GM19372 (cell line): ENCODE measurements around the gene TRH.
"Not testable (repeated sequence)": the region's sequence is repeated elsewhere in the genome, so short reads cannot be mapped to it uniquely, and the experiment has no call there.

Experiments used
- ATAC-seq: cut with Tn5 transposase; IDR thresholded peaks from one replicate; pipeline ENCODE4 v1.9.1; 2021; ENCODE audit warnings: mild to moderate bottlenecking, low read depth, moderate library complexity; ENCODE audit not compliant: unreplicated experiment

Gene TRH

GRCh38 chr3:129962600-129962999, 11.9 kb upstream of the TRH start:
- ATAC-seq: no peak

GRCh38 chr3:129965937-129966336, 8.6 kb upstream of the TRH start:
- ATAC-seq: no peak

GRCh38 chr3:129966876-129967275, 7.6 kb upstream of the TRH start:
- ATAC-seq: no peak

GRCh38 chr3:129967761-129968160, 6.8 kb upstream of the TRH start:
- ATAC-seq: no peak

- ATAC-seq: no peak
These were observed 3.0 kb upstream of the TRH start for GRCh38 chr3:129971351-129972052.

GRCh38 chr3:129972301-129972700, 2.2 kb upstream of the TRH start:
- ATAC-seq: no peak

- ATAC-seq: no peak
These were observed 512 bp upstream of the TRH start for GRCh38 chr3:129973853-129974563.

GRCh38 chr3:129974833-129975704, 549 bp downstream of the TRH start:
- no peak for ATAC-seq

GRCh38 chr3:129975705-129976048, 1.2 kb downstream of the TRH start:
- ATAC-seq: no peak

GRCh38 chr3:129976286-129976685, 1.8 kb downstream of the TRH start:
- no peak for ATAC-seq

- ATAC-seq: no peak
These were observed 3.6 kb downstream of the TRH start for GRCh38 chr3:129978123-129978522.

GRCh38 chr3:129979905-129980304, 5.4 kb downstream of the TRH start:
- no peak for ATAC-seq

GRCh38 chr3:129983561-129983960, 9.0 kb downstream of the TRH start:
- no peak for ATAC-seq

- no peak for ATAC-seq
These were observed 9.6 kb downstream of the TRH start for GRCh38 chr3:129984125-129984524.

GRCh38 chr3:129985113-129985512, 10.6 kb downstream of the TRH start:
- no peak for ATAC-seq

GRCh38 chr3:129988429-129988828, 13.9 kb downstream of the TRH start:
- no peak for ATAC-seq

- no peak for ATAC-seq
These were observed 14.9 kb downstream of the TRH start for GRCh38 chr3:129989414-129989813.

- ATAC-seq: no peak
These were observed 18.3 kb downstream of the TRH start for GRCh38 chr3:129992781-129993180.

- ATAC-seq: no peak
These were observed 20.5 kb downstream of the TRH start for GRCh38 chr3:129994883-129995559.

GRCh38 chr3:129996073-129996472, 21.6 kb downstream of the TRH start:
- ATAC-seq: no peak

GRCh38 chr3:129999176-129999575, 24.7 kb downstream of the TRH start:
- not testable (repeated sequence) for ATAC-seq
